H1 (cell line): Measurements from ENCODE around the gene FHDC1. TPM values are rescaled to one million over a fixed set of nuclear protein-coding genes. Genes with fewer than 3 reads are reported as not detected.

Experiments used
- CHD7 ChIP-seq: fragments of 300-600 bp; sonication (generic); IDR thresholded peaks from 2 replicates; pipeline ENCODE4 v1.7.1; 2012; ENCODE audit warnings: low read length, moderate library complexity, mild to moderate bottlenecking, inconsistent platforms; ENCODE audit not compliant: insufficient replicate concordance
- polyA plus RNA-seq, 7 experiments: library from polyadenylated mRNA; depleted of rRNA in 3 of 7; stranded (reverse) in 5 of 7; unstranded in 2 of 7; fragments of >200 nt in 5 of 7; fragments of 200-250 nt in 2 of 7; gene quantifications; 1 replicate in 5 of 7; 2 replicates in 1 of 7; 4 replicates in 1 of 7; pipeline versions ENCODE4 v1.2.1 to v1.2.3, GENCODE V29; 2011 to 2013; ENCODE audit warnings: missing spikeins in 2 of 7, mixed read lengths in 2 of 7
- total RNA-seq: library from RNA; stranded (reverse); fragmentation: NEBNext Ultra II Directional; extraction: Animal tissue kit (Norgen Biotek cat#: 25700); gene quantifications from 2 replicates; pipeline ENCODE4 v1.2.1, GENCODE V29; 2021

FHDC1 gene
- total and polyA plus RNA-seq, 2 of the 8 experiments (the other 6 are each of a cell fraction or from before 2014, with no cell fraction given) = 6.4 to 28.6 TPM

GRCh38 chr4:153027866-153028265 is 91.7 kb downstream of the FHDC1 start (continued):
- no peak for TF ChIP-seq CHD7
- TF ChIP-seq, all 59 proteins: peak for 0
